Sigmoid colon (tissue), 7 donors: ENCODE measurements around the gene HDHD3. TPM values are rescaled to one million over a fixed set of nuclear protein-coding genes. Genes with fewer than 3 reads are reported as not detected.
A peak's percentile ranks its signal among the peaks of the same experiment; 100 is the strongest.

Experiments
- DNase-seq: peaks from one replicate; pipeline ENCODE4 v3.0.0-alpha.2; 2019
- H3K27ac ChIP-seq, 4 donors: fragments of 200-600 bp; sonication (generic); one replicate each; pipeline ENCODE4 v1.5.1; 2016 to 2019; ENCODE audit warnings: mild to moderate bottlenecking in 1 of 4
- H3K27me3 ChIP-seq, 3 donors: fragments of 200-600 bp; sonication (generic); one replicate each; pipeline ENCODE4 v1.5.1; 2019; ENCODE audit warnings: mild to moderate bottlenecking in 1 of 3
- H3K36me3 ChIP-seq, 4 donors: fragments of 200-600 bp; sonication (generic); one replicate each; pipeline ENCODE4 v1.5.1; 2016 to 2019
- H3K4me1 ChIP-seq, 4 donors: fragments of 200-600 bp; sonication (generic); one replicate each; pipeline ENCODE4 v1.5.1; 2017 to 2019
- H3K4me3 ChIP-seq, 4 donors: fragments of 200-600 bp; sonication (generic); one replicate each; pipeline ENCODE4 v1.5.1; 2017 to 2019; ENCODE audit warnings: mild to moderate bottlenecking in 2 of 4, moderate library complexity in 1 of 4
- H3K9me3 ChIP-seq, 4 donors: fragments of 200-600 bp in 3 of 4; sonication (generic) in 3 of 4; one replicate each; pipeline versions ENCODE4 v1.5.1 to v1.6.1; 2013 to 2019
- EP300 ChIP-seq, 4 donors: sonication (generic); formaldehyde crosslinking; IDR thresholded peaks; one replicate each; pipeline ENCODE4 v1.6.1; 2017; ENCODE audit warnings: antibody characterized with exemption in 4 of 4
- POLR2A ChIP-seq, 2 donors: fragments of 450-650 bp; IDR thresholded peaks; one replicate each; pipeline ENCODE4 v1.6.1; 2016; ENCODE audit warnings: antibody characterized with exemption in 2 of 2, mild to moderate bottlenecking in 2 of 2, moderate library complexity in 2 of 2
- POLR2AphosphoS5 ChIP-seq, 4 donors: sonication (generic); formaldehyde crosslinking; IDR thresholded peaks; one replicate each; pipeline ENCODE4 v1.6.1; 2017; ENCODE audit warnings: antibody characterized with exemption in 4 of 4
- WGBS, 2 donors: extraction: QIAGEN DNeasy Blood & Tissue Kit; methylation state at CpG; one replicate each; pipeline ENCODE4 v1.1.7; 2013; 5-methylcytosine and 5-hydroxymethylcytosine counted together
- intact Hi-C: fragments of 100-400 bp; cut with DNase I; formaldehyde crosslinking; loops from one replicate; pipeline ENCODE4 v1.15.1; 2023
- polyA plus RNA-seq, 3 donors: library from polyadenylated mRNA; stranded (reverse); fragments of 200-250 nt; gene quantifications; one replicate each; pipeline ENCODE4 v1.2.3, GENCODE V29; 2013
- total RNA-seq, 4 donors: library from RNA; depleted of rRNA; stranded (reverse); fragments of >200 nt; gene quantifications; one replicate each; pipeline ENCODE4 v1.1.0, GENCODE V29; 2016
- TF ChIP-seq, protein P1 (sequence below), 4 experiments: fragments of 450-650 bp in 3 of 4; fragments of 200-600 bp in 1 of 4; IDR thresholded peaks; one replicate each; pipeline ENCODE4 v1.5.1; 2016 to 2019; ENCODE audit warnings: antibody characterized with exemption in 4 of 4, mild to moderate bottlenecking in 3 of 4, moderate library complexity in 2 of 4
- donor health status: healthy with polysubstance abuse.
- donor health status: Bipolar disorder and iron deficiency.
- donor health status: healthy.

The HDHD3 gene
- total and polyA plus RNA-seq, 7 donors: 16.4 to 158 (median 34.6) TPM

GRCh38 chr9:113375057-113376023, 1.4 kb downstream of the HDHD3 start:
- no peak for TF ChIP-seq EP300 (IDR thresholded peaks at IDR 0.05)
- no peak for TF ChIP-seq POLR2AphosphoS5 (IDR thresholded peaks at IDR 0.05)
- TF ChIP-seq, protein P1, sequence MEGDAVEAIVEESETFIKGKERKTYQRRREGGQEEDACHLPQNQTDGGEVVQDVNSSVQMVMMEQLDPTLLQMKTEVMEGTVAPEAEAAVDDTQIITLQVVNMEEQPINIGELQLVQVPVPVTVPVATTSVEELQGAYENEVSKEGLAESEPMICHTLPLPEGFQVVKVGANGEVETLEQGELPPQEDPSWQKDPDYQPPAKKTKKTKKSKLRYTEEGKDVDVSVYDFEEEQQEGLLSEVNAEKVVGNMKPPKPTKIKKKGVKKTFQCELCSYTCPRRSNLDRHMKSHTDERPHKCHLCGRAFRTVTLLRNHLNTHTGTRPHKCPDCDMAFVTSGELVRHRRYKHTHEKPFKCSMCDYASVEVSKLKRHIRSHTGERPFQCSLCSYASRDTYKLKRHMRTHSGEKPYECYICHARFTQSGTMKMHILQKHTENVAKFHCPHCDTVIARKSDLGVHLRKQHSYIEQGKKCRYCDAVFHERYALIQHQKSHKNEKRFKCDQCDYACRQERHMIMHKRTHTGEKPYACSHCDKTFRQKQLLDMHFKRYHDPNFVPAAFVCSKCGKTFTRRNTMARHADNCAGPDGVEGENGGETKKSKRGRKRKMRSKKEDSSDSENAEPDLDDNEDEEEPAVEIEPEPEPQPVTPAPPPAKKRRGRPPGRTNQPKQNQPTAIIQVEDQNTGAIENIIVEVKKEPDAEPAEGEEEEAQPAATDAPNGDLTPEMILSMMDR (IDR thresholded peaks at IDR 0.05): no peak
- TF ChIP-seq POLR2A (IDR thresholded peaks at IDR 0.05): no peak
- H3K27me3 ChIP-seq: no peaks in the 10 kb centered on the region
- peaks cover 0 to 21% (median 12%) of the 10 kb centered on the region in 4 donors for H3K4me1 ChIP-seq
- DNase-seq: no peak
- H3K36me3 ChIP-seq: peaks cover 6 to 25% (median 11%) of the 10 kb centered on the region in 4 donors
- H3K4me3 ChIP-seq: peak overlapping the region in 3 of 4 donors; percentile 75 to 88 (median 88)
- peak overlapping the region in 1 of 4 donors; percentile 23 for H3K27ac ChIP-seq
- whole genome bisulfite sequencing, 2 donors: 37 to 73% methylated on average over 6 of the region's 6 CpGs
- intact Hi-C loops: loop anchor here (2.0 kb wide), 1 partner anchor 35 kb away; the partner anchor contains the start of gene WDR31
- H3K9me3 ChIP-seq: no peaks in the 10 kb centered on the region

DNA sequence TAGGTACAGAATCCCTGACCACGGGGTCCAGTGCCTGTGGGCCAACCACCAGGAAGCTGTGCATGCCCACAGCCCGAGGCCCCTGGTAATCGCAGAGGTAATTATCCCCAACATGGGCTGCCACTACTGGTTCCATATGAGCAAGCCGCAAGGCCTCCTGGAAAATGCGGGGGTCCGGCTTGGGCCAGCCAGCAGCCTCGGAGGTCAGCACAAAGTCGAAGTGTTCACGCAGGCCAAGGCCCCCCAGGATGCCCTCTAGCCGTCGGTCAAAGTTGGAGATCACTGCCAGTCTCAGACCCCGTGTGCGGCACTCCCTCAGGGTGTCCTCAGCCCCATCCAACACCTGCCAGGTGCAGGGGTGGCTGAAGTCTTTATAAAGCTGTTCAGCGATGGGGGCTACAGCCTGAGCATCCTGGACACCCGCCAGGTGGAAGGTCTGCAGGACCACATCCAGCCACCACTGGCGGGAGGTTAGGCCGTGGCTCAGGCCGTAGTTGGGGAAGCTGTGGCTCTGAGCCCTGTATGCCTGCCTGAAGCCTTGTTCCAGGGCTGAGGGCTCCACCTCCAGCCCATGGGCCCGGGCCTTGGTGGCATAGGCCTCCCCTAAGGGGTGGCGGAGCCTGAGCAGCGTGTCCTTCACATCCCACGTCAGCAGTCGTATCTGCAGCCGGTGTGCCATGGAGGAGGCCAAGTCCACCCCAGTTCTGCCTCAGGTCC, 3.0 kb downstream of the HDHD3 start:
- Histone ChIP-seq H3K4me3 (no peak overlapping the region), H3K9me3 (no peaks in the 10 kb centered on the region), H3K4me1 (peaks cover 0 to 21% (median 12%) of the 10 kb centered on the region in 4 donors), H3K27ac (no peak overlapping the region), H3K36me3 (peaks cover 6 to 25% (median 11%) of the 10 kb centered on the region in 4 donors), H3K27me3 (no peaks in the 10 kb centered on the region)
- DNase-seq: no peak
- WGBS, 2 donors: 47 to 84% methylated on average over 24 of the region's 24 CpGs
- TF ChIP-seq, protein P1 (IDR thresholded peaks at IDR 0.05): no peak
- intact Hi-C loops: no loop called here

DNA sequence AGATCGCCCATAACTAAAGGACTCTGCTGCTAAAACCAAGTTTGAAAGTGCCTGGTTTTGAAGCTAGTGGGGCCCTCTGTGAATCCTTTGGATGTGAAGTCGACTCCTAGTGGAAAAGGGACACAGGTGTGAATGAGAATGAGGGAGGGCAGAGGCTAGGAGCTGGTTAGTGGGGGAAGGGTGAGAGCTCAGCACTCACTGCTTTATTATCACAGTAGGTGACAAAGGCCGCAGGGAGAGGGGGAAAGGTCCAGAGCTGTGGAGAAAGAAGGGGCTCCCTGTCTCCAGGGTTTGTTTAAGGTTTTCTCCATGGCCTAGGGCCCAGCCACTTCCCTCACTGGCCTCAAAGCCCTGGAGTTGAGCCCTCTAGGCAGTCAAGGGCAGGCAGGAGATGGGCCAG, 3.5 kb downstream of the HDHD3 start:
- TF ChIP-seq POLR2A (IDR thresholded peaks at IDR 0.05): no peak
- TF ChIP-seq, protein P1 (IDR thresholded peaks at IDR 0.05): no peak
- TF ChIP-seq POLR2AphosphoS5 (IDR thresholded peaks at IDR 0.05): no peak
- Histone ChIP-seq H3K9me3 (no peaks in the 10 kb centered on the region), H3K27ac (no peak overlapping the region), H3K4me1 (peaks cover 0 to 21% (median 12%) of the 10 kb centered on the region in 4 donors), H3K36me3 (peaks cover 6 to 25% (median 11%) of the 10 kb centered on the region in 4 donors), H3K27me3 (no peaks in the 10 kb centered on the region), H3K4me3 (no peak overlapping the region)
- intact Hi-C loops: no loop called here
- WGBS, 2 donors: 40 to 71% methylated on average over 3 of the region's 3 CpGs
- DNase-seq: no peak

DNA sequence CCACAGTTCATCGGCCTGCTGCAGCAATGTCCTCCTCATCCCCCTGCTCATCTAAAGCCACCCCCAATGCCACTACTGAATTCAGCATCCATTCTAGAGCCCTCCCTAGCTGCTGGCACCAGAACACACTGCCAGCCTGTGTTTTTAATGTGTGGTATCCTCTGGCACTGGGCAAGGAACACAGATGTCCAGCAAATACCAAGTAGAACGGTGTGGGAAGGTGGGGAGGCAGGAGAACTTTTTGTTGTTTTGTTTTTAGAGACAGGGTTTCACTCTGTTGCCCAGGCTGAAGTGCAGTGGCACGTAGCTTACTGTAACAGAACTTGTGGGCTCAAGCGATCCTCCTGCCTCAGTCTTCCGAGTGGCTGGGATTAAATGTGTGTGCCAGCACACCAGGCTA, 4.7 kb downstream of the HDHD3 start:
- Histone ChIP-seq H3K27me3 (no peaks in the 10 kb centered on the region), H3K4me1 (peaks cover 0 to 17% (median 11%) of the 10 kb centered on the region in 4 donors), H3K27ac (no peak overlapping the region), H3K36me3 (peaks cover 6 to 25% (median 11%) of the 10 kb centered on the region in 4 donors), H3K4me3 (no peak overlapping the region), H3K9me3 (no peaks in the 10 kb centered on the region)
- DNase-seq: no peak
- TF ChIP-seq POLR2AphosphoS5 (IDR thresholded peaks at IDR 0.05): no peak
- no peak for TF ChIP-seq EP300 (IDR thresholded peaks at IDR 0.05)
- TF ChIP-seq POLR2A (IDR thresholded peaks at IDR 0.05): no peak
- TF ChIP-seq, protein P1 (IDR thresholded peaks at IDR 0.05): no peak
- intact Hi-C loops: no loop called here
- WGBS, 2 donors: 90 to 91% methylated on average over 5 of the region's 5 CpGs
